A549 (cell line): ENCODE data around the gene INTS3.

Source experiments
- CHD2 ChIP-seq: fragments of 150-350 bp; IDR thresholded peaks from 2 replicates; pipeline ENCODE4 v1.6.1; 2014; ENCODE audit warnings: low read length; ENCODE audit not compliant: partially characterized antibody
- EP300 ChIP-seq, 2 experiments: fragments of >200 bp; sonication (Bioruptor Twin); formaldehyde crosslinking; IDR thresholded peaks; 2 replicates in 1 of 2; 3 replicates in 1 of 2; pipeline ENCODE4 v1.6.1; 2016 to 2017
- JUN ChIP-seq, 2 experiments: fragments of >200 bp; sonication (Bioruptor Twin); formaldehyde crosslinking; IDR thresholded peaks; 2 replicates in 1 of 2; 3 replicates in 1 of 2; pipeline ENCODE4 v1.6.1; 2016 to 2017
- POLR2A ChIP-seq: IDR thresholded peaks from 2 replicates; pipeline ENCODE4 v1.6.1; 2012; ENCODE audit warnings: mild to moderate bottlenecking, low read length
- TF ChIP-seq, protein P1 (sequence below): IDR thresholded peaks from 2 replicates; pipeline ENCODE4 v1.6.1; 2012
- TF ChIP-seq, protein P2 (sequence below): fragments of >200 bp; sonication (Bioruptor Twin); formaldehyde crosslinking; IDR thresholded peaks from 3 replicates; pipeline ENCODE4 v1.5.1; 2016

DNA sequence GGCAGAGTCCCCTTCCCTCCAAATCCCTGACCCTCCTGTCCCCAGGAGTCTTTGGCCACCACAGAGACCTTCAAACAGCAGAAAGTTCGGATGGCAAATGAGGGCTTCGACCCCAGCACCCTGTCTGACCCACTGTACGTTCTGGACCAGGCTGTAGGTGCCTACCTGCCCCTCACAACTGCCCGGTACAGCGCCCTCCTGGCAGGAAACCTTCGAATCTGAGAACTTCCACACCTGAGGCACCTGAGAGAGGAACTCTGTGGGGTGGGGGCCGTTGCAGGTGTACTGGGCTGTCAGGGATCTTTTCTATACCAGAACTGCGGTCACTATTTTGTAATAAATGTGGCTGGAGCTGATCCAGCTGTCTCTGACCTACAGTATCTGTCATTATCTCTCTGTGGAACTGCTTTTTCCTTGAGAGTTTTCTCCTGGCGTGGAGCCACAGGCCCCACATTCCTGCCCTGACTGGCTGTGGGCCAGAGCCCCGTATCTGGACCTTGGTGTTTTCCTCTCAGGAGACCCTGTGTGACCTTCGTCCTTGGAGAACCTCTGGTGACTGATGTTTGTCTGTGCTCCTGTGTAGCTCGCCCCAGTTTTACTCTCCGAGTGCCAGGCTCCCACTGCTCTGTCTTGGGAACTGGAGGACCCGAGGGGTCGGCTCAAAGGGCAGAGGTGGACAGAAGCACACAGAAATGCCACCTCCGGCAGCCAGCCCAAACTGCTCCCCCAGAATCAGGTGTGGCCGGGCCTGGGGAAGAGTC is 52.1 kb downstream of the INTS3 start:
- TF ChIP-seq POLR2A (no peak), CHD2 (no peak), EP300 (IDR thresholded peaks at IDR 0.05) (no peak), JUN (IDR thresholded peaks at IDR 0.05) (no peak)
- TF ChIP-seq, protein P1, sequence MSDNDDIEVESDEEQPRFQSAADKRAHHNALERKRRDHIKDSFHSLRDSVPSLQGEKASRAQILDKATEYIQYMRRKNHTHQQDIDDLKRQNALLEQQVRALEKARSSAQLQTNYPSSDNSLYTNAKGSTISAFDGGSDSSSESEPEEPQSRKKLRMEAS = no peak
- TF ChIP-seq, protein P2, sequence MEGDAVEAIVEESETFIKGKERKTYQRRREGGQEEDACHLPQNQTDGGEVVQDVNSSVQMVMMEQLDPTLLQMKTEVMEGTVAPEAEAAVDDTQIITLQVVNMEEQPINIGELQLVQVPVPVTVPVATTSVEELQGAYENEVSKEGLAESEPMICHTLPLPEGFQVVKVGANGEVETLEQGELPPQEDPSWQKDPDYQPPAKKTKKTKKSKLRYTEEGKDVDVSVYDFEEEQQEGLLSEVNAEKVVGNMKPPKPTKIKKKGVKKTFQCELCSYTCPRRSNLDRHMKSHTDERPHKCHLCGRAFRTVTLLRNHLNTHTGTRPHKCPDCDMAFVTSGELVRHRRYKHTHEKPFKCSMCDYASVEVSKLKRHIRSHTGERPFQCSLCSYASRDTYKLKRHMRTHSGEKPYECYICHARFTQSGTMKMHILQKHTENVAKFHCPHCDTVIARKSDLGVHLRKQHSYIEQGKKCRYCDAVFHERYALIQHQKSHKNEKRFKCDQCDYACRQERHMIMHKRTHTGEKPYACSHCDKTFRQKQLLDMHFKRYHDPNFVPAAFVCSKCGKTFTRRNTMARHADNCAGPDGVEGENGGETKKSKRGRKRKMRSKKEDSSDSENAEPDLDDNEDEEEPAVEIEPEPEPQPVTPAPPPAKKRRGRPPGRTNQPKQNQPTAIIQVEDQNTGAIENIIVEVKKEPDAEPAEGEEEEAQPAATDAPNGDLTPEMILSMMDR = no peak
